Transverse colon (tissue), 4 donors: ENCODE results near the gene ZSCAN5B.

Source experiments
- EP300 ChIP-seq: sonication (generic); formaldehyde crosslinking; IDR thresholded peaks from one replicate; pipeline ENCODE4 v1.6.1; 2017; ENCODE audit warnings: antibody characterized with exemption, low read depth
- POLR2AphosphoS5 ChIP-seq, 3 donors: sonication (generic); formaldehyde crosslinking; IDR thresholded peaks; one replicate each; pipeline ENCODE4 v1.6.1; 2016; ENCODE audit warnings: antibody characterized with exemption in 3 of 3
- TF ChIP-seq, protein P1 (sequence below), 5 experiments: fragments of 200-600 bp in 3 of 5; fragments of 450-650 bp in 2 of 5; sonication (generic) in 3 of 5; IDR thresholded peaks; 1 replicate in 2 of 5; 2 replicates in 3 of 5; pipeline ENCODE4 v1.5.1; 2016 to 2017; ENCODE audit warnings: antibody characterized with exemption in 5 of 5, inconsistent platforms in 3 of 5, mild to moderate bottlenecking in 2 of 5, moderate library complexity in 1 of 5

GRCh38 chr19:56218961-56219360, 21.4 kb upstream of the ZSCAN5B start:
- TF ChIP-seq EP300 (no peak), POLR2AphosphoS5 (IDR thresholded peaks at IDR 0.05) (no peak)
- TF ChIP-seq, protein P1, sequence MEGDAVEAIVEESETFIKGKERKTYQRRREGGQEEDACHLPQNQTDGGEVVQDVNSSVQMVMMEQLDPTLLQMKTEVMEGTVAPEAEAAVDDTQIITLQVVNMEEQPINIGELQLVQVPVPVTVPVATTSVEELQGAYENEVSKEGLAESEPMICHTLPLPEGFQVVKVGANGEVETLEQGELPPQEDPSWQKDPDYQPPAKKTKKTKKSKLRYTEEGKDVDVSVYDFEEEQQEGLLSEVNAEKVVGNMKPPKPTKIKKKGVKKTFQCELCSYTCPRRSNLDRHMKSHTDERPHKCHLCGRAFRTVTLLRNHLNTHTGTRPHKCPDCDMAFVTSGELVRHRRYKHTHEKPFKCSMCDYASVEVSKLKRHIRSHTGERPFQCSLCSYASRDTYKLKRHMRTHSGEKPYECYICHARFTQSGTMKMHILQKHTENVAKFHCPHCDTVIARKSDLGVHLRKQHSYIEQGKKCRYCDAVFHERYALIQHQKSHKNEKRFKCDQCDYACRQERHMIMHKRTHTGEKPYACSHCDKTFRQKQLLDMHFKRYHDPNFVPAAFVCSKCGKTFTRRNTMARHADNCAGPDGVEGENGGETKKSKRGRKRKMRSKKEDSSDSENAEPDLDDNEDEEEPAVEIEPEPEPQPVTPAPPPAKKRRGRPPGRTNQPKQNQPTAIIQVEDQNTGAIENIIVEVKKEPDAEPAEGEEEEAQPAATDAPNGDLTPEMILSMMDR (IDR thresholded peaks at IDR 0.05), result no peak
